ENCODE results near the gene PCK1. TPM values are rescaled to one million over a fixed set of nuclear protein-coding genes. Genes with fewer than 3 reads are reported as not detected.
A peak's percentile ranks its signal among the peaks of the same experiment; 100 is the strongest.

PCK1 gene
- total and polyA plus RNA-seq, 5 experiments from 2014 or later, result not detected

- Mint-ChIP-seq H3K27ac (no peak overlapping the region), H3K9me3 (no peaks in the 10 kb centered on the region), H3K27me3 (peaks cover 16 to 51% (median 32%) of the 10 kb centered on the region in 5 donors), H3K4me1 (no peaks in the 10 kb centered on the region), H3K36me3 (no peaks in the 10 kb centered on the region), H3K4me3 (no peak overlapping the region)
- ATAC-seq (no peak), DNase-seq (no peak)
- POLR2A ChIA-PET, result no interaction called here
These were observed 17.0 kb downstream of the PCK1 start for GRCh38 chr20:57577679-57578475.

GRCh38 chr20:57578476-57579165 is 17.7 kb downstream of the PCK1 start:
- Mint-ChIP-seq H3K4me3 (no peak overlapping the region), H3K9me3 (no peaks in the 10 kb centered on the region), H3K4me1 (peaks cover 0 to 2% (median under 1%) of the 10 kb centered on the region in 4 donors), H3K27ac (no peak overlapping the region), H3K36me3 (no peaks in the 10 kb centered on the region), H3K27me3 (peaks cover 18 to 53% (median 39%) of the 10 kb centered on the region in 5 donors)
- no peak for DNase-seq
- ATAC-seq, result no peak
- POLR2A ChIA-PET, result no interaction called here

DNA sequence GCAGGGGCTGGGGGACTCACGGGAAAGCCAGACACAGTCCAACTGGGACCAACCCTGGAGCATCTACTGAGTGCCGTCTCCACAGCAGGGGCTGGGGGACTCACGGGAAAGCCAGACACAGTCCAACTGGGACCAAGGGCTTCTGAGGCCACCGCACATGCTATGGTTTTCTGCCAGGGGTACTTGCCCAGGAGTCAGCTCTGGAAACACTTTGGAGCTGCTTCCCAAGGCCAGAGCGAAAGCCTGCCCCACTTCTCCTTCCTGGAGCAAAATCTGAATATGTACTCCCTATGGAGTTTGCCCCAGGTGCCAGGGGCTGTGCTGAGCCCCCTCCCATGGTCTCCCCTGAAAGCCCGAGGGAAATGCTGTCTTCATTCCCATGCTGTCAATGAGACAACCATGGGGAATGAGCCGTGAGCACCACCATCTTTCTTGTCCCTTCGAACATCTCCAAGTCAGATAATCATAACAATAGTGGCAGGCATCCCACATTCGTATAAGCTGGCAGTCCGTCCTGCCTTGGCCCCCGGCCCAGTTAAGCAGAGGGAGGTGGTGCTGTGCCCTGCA is 18.5 kb downstream of the PCK1 start:
- no peak overlapping the region for H3K27ac Mint-ChIP-seq
- H3K4me3 Mint-ChIP-seq, result no peak overlapping the region
- no peaks in the 10 kb centered on the region for H3K36me3 Mint-ChIP-seq
- H3K9me3 Mint-ChIP-seq, result no peaks in the 10 kb centered on the region
- DNase-seq (no peak), ATAC-seq (no peak)
- peaks cover 0 to 2% (median under 1%) of the 10 kb centered on the region in 4 donors for H3K4me1 Mint-ChIP-seq
- H3K27me3 Mint-ChIP-seq, result peaks cover 20 to 60% (median 45%) of the 10 kb centered on the region in 5 donors
- POLR2A ChIA-PET, result no interaction called here

GRCh38 chr20:57579898-57580447 is 19.1 kb downstream of the PCK1 start:
- Mint-ChIP-seq H3K9me3 (peaks cover 0 to 2% (median 0%) of the 10 kb centered on the region in 9 donors), H3K27ac (no peak overlapping the region), H3K4me1 (peaks cover 0 to 2% (median under 1%) of the 10 kb centered on the region in 4 donors), H3K27me3 (peaks cover 23 to 65% (median 49%) of the 10 kb centered on the region in 5 donors), H3K4me3 (no peak overlapping the region), H3K36me3 (no peaks in the 10 kb centered on the region)
- DNase-seq (no peak), ATAC-seq (no peak)
- POLR2A ChIA-PET, result no interaction called here

- no peak overlapping the region for H3K27ac Mint-ChIP-seq
- no peaks in the 10 kb centered on the region for H3K36me3 Mint-ChIP-seq
- DNase-seq (no peak), ATAC-seq (no peak)
- H3K4me1 Mint-ChIP-seq, result peaks cover 0 to 2% (median under 1%) of the 10 kb centered on the region in 4 donors
- peaks cover 24 to 71% (median 54%) of the 10 kb centered on the region in 5 donors for H3K27me3 Mint-ChIP-seq
- POLR2A ChIA-PET, result no interaction called here
- H3K4me3 Mint-ChIP-seq, result no peak overlapping the region
- peaks cover 0 to 2% (median 0%) of the 10 kb centered on the region in 9 donors for H3K9me3 Mint-ChIP-seq
These were observed 19.7 kb downstream of the PCK1 start for GRCh38 chr20:57580478-57581201.

DNA sequence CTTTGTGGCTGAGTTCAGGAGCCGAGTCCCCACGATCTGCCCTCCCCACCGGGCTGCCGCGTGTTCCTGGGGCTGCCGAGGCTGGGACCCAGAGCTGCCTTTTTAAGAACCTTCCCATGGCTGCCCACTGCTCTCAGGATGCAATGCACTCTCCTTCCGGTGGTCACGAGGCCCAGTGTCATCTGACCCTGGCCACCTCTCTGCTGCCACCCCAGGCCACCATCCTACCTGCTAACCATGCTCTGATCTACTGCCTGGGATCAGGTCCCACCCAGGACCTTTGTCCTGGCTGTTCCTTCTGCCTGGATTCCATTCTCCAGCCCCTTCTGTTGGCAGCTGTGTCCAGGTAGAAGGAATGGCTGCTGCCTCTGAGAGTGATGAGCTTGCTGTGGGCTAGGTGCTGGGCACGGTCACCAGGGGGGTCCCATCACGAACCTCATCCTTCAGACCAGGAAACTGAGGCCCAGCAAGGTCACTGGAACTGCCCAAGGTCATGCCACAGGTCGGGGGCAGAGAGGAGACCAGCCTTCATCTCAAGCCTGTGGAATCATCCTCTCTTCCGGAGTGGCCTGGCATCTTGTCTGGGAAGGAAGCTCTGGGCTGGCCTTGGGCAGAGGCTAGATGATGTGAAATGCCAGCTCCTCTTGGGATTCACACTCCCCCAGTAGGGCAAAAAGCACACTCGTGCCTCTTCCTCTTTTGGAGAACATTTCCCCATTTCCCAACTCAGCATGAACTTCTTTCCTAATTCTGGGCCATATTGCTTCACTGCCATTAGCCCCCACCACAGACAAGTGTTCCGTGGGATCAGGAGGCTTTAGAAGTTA is 20.5 kb downstream of the PCK1 start:
- peaks cover 0 to 2% (median 0%) of the 10 kb centered on the region in 9 donors for H3K9me3 Mint-ChIP-seq
- H3K27me3 Mint-ChIP-seq, result peaks cover 24 to 74% (median 57%) of the 10 kb centered on the region in 5 donors
- ATAC-seq, result no peak
- peaks cover 0 to 2% (median under 1%) of the 10 kb centered on the region in 4 donors for H3K4me1 Mint-ChIP-seq
- H3K27ac Mint-ChIP-seq, result no peak overlapping the region
- no peak overlapping the region for H3K4me3 Mint-ChIP-seq
- DNase-seq, result no peak
- no peaks in the 10 kb centered on the region for H3K36me3 Mint-ChIP-seq
- POLR2A ChIA-PET, result no interaction called here

GRCh38 chr20:57582029-57582378 is 21.1 kb downstream of the PCK1 start:
- H3K36me3 Mint-ChIP-seq, result no peaks in the 10 kb centered on the region
- H3K27me3 Mint-ChIP-seq, result peaks cover 24 to 74% (median 59%) of the 10 kb centered on the region in 5 donors
- peaks cover 0 to 2% (median under 1%) of the 10 kb centered on the region in 4 donors for H3K4me1 Mint-ChIP-seq
- ATAC-seq, result no peak
- H3K27ac Mint-ChIP-seq, result no peak overlapping the region
- POLR2A ChIA-PET, result no interaction called here
- peaks cover 0 to 2% (median 0%) of the 10 kb centered on the region in 9 donors for H3K9me3 Mint-ChIP-seq
- H3K4me3 Mint-ChIP-seq, result no peak overlapping the region
- peak in 1 of 10 donors; percentile 7 for DNase-seq

DNA sequence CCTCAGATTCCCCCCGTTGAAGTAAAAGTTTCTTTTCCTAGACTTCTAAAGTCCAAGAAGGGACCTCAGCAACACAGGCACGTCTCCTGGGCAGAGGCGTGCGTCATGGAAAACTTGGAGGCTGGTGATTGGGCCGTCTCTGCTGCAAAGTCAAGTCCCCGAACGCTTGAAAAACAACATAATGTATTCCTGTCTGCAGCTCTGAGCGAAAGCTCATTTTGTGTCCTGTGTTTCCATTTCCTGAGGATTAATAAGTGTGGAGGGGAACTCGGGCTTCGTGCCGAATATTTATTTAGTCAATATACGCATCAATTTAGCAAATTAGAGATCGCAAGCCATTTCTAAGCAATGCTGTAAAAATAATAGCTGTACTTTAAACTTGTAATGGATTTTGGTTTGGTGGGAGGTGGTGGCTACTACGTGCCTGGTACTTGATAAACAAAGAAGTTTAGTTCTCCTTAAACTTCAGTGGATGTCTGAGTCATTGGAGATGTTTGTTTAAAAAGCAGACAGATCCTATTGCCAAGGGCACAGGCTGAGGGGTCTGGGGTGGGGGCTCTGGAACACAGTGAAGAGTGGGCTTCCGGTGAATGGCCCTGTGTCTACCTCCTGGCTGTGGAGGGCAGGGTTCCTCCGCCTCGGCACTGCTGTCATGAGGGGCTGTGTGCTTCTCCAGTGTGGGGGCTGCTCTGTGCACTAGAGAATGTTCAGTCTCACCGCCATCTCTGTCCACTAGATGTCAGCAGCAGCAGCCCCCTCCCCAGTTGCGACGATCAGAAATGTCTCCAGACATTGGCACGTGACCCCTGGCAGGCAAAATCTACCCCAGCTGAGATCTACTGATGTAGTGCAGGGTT is 21.8 kb downstream of the PCK1 start:
- no peak for ATAC-seq
- no peak overlapping the region for H3K27ac Mint-ChIP-seq
- peaks cover 24 to 74% (median 60%) of the 10 kb centered on the region in 5 donors for H3K27me3 Mint-ChIP-seq
- H3K36me3 Mint-ChIP-seq, result no peaks in the 10 kb centered on the region
- DNase-seq, result peak in 1 of 10 donors; percentile 47
- H3K9me3 Mint-ChIP-seq, result peaks cover 0 to 3% (median 0%) of the 10 kb centered on the region in 9 donors
- POLR2A ChIA-PET, result no interaction called here
- no peak overlapping the region for H3K4me3 Mint-ChIP-seq
- H3K4me1 Mint-ChIP-seq, result peaks cover 0 to 2% (median under 1%) of the 10 kb centered on the region in 4 donors

DNA sequence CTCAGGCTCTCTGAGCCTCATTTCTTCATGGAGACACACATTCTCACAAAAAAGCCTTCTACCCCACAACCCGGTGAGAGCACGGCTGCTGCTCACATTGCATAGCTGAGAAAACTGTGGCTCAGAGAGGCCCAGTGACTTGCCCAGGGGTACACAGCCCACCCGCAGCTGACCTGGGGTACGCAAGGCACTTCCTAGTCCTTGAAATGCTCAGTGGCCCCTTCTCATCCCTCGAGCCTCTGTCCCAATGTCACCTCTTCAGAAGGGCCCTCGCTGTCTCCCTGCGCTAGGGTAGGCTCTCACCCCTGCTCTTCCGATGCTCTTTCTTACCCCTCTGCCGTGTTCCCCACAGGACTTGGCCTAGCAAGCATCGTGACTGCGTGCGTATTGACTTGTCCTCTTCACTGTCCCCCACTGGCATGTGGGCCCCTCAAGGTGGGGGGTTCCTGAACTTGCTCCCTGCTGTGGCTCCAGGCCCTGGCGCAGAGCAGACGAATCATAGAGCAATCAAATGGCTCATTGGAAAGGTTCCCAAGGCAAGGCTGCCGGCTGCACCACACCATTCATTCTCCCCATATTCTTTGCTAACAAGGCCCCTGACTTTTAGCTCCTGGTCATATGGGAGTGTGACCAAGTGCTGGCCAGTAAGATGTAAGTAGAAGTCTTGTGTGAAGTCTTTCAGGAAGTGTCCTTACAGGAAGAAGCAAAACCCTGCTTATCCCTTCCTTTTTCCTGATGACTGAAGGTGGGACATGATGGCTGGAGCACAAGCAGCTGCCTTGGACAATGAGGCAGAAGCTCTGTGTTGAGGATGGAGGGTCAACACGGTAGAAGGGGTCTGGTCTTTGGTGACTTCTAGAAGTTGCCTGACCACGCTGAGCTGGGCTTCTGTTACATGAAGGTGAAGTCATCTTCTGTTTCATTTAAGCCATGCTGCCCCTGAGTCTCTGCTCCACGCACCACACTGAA is 22.7 kb downstream of the PCK1 start:
- H3K4me1 Mint-ChIP-seq, result peaks cover 0 to 2% (median under 1%) of the 10 kb centered on the region in 4 donors

DNA sequence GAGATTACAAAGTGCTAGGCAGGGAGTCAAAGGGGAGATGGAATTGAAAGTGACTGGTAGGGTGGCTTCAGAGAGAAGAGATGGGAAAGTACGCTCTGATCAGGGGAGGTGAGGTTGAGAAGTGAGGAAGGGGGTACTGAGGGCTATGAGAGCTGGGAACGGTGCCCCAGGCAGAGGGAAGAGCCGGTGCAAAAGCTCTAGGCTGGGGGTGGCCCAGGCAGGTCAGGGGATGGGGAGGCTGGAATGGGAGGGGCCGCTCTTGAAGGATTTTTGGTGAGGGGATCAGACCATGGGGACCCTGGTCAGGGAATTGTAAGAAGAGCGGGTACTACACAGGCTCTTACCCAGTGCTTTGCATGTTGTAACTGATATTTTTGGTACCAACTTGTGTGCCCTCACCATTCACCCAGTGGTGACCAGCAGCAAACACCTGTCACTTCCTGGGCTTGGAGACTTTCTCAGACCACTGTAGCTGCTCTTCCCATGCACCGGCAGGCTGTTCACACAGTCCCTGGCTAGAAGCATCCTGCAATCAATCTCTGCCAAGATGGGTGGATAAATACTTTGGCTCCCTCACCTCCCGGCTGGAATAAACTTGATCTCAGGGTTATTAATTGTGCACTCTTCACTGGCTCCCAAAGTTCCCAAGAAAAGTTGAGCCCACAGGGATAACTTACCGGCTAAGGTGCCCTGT is 24.0 kb downstream of the PCK1 start:
- no peak for ATAC-seq
- peak in 1 of 10 donors; percentile 6 for DNase-seq
- H3K4me3 Mint-ChIP-seq, result no peak overlapping the region
- no peak overlapping the region for H3K27ac Mint-ChIP-seq
- H3K4me1 Mint-ChIP-seq, result peaks cover 0 to 2% (median under 1%) of the 10 kb centered on the region in 4 donors
- POLR2A ChIA-PET, result no interaction called here
- no peaks in the 10 kb centered on the region for H3K36me3 Mint-ChIP-seq
- H3K27me3 Mint-ChIP-seq, result peaks cover 24 to 62% (median 55%) of the 10 kb centered on the region in 5 donors
- H3K9me3 Mint-ChIP-seq, result peaks cover 0 to 8% (median 0%) of the 10 kb centered on the region in 9 donors

More for the DNA sequence above, 22.7 kb downstream of the PCK1 start:
- no peaks in the 10 kb centered on the region for H3K36me3 Mint-ChIP-seq
- peak overlapping the region in 1 of 10 donors; percentile 85 for H3K27ac Mint-ChIP-seq
- H3K4me3 Mint-ChIP-seq, result no peak overlapping the region
- peaks cover 24 to 70% (median 60%) of the 10 kb centered on the region in 5 donors for H3K27me3 Mint-ChIP-seq
- DNase-seq (peak in 1 of 10 donors; percentile 27), ATAC-seq (no peak)
- H3K9me3 Mint-ChIP-seq, result peaks cover 0 to 8% (median 0%) of the 10 kb centered on the region in 9 donors
- POLR2A ChIA-PET, result no interaction called here
